A549 (cell line): Measurements from ENCODE around the gene BMERB1. TPM values are rescaled to one million over a fixed set of nuclear protein-coding genes. Genes with fewer than 3 reads are reported as not detected.

Experiments used
- ATAC-seq, 2 experiments: fragments of 200-7000 bp in 1 of 2; fragments of >200 bp in 1 of 2; cut with Nextera tagmentation in 1 of 2; cut with Tn5 transposase in 1 of 2; 3 replicates each; pipeline versions ENCODE4 v1.8.0 to v1.9.1; 2018 to 2020; ENCODE audit warnings: mild to moderate bottlenecking in 1 of 2, moderate library complexity in 1 of 2
- CTCF ChIA-PET: fragments of 300-600 bp; sonication (Branson Sonifier 250); formaldehyde crosslinking; extraction: SDS; loops from one replicate; lab custom pipeline; 2021; ENCODE audit warnings: antibody characterized with exemption, inconsistent platforms; lab: Yijun Ruan, JAX
- POLR2A ChIA-PET: fragments of 350-600 bp; formaldehyde crosslinking; extraction: SDS; loops from one replicate; lab custom pipeline; 2021; ENCODE audit warnings: antibody characterized with exemption, inconsistent platforms; lab: Yijun Ruan, JAX
- DNase-seq, 2 experiments: peaks; one replicate each; pipeline versions ENCODE4 v3.0.0 to v3.0.0-alpha.2; 2011 to 2016; ENCODE audit warnings: low read depth in 1 of 2, low spot score in 1 of 2
- FAIRE-seq: peaks from 2 replicates; lab custom pipeline; 2011; peaks lifted over from hg19 to GRCh38; lab: Jason Lieb, UNC
- H3K27ac ChIP-seq, 2 experiments: fragments of >200 bp; sonication (Bioruptor Twin); formaldehyde crosslinking; 3 replicates each; pipeline ENCODE4 v1.5.1; 2016 to 2017
- H3K4me1 ChIP-seq: fragments of >200 bp; sonication (Bioruptor Twin); formaldehyde crosslinking; 3 replicates; pipeline ENCODE4 v1.6.1; 2016
- H3K4me2 ChIP-seq: fragments of >200 bp; sonication (Bioruptor Twin); formaldehyde crosslinking; 3 replicates; pipeline ENCODE4 v1.6.1; 2016
- H3K4me3 ChIP-seq: fragments of >200 bp; sonication (Bioruptor Twin); formaldehyde crosslinking; 3 replicates; pipeline ENCODE4 v1.5.1; 2016
- H3K9me3 ChIP-seq: fragments of >200 bp; sonication (Bioruptor Twin); formaldehyde crosslinking; 3 replicates; pipeline ENCODE4 v1.6.1; 2016
- EHF ChIP-seq: fragments of 250-450 bp; sonication (Bioruptor Pico); IDR thresholded peaks from 2 replicates; pipeline ENCODE4 v1.5.0; 2020; ENCODE audit warnings: mild to moderate bottlenecking
- EHMT2 ChIP-seq: fragments of 200-600 bp; sonication (generic); IDR thresholded peaks from 2 replicates; pipeline ENCODE4 v1.6.1; 2016; ENCODE audit warnings: antibody characterized with exemption, low read depth, mild to moderate bottlenecking, moderate library complexity
- ELK1 ChIP-seq: fragments of 150-350 bp; IDR thresholded peaks from 2 replicates; pipeline ENCODE4 v1.6.1; 2014; ENCODE audit warnings: low read depth, mild to moderate bottlenecking, low read length
- EP300 ChIP-seq, 2 experiments: fragments of >200 bp; sonication (Bioruptor Twin); formaldehyde crosslinking; IDR thresholded peaks; 2 replicates in 1 of 2; 3 replicates in 1 of 2; pipeline ENCODE4 v1.6.1; 2016 to 2017
- ESRRA ChIP-seq: fragments of 150-350 bp; IDR thresholded peaks from 2 replicates; pipeline ENCODE4 v1.6.1; 2014; ENCODE audit warnings: mild to moderate bottlenecking, low read length, borderline replicate concordance
- FOSB ChIP-seq: fragments of 250-450 bp; sonication (Bioruptor Pico); IDR thresholded peaks from 2 replicates; pipeline ENCODE4 v1.5.0; 2020; ENCODE audit warnings: mild to moderate bottlenecking, moderate library complexity
- FOXS1 ChIP-seq: fragments of 250-450 bp; sonication (Bioruptor Pico); IDR thresholded peaks from 2 replicates; pipeline ENCODE4 v1.5.0; 2020; ENCODE audit warnings: mild to moderate bottlenecking, moderate library complexity
- GATA3 ChIP-seq: IDR thresholded peaks from 2 replicates; pipeline ENCODE4 v1.6.1; 2012; ENCODE audit warnings: borderline replicate concordance
- HDAC2 ChIP-seq: fragments of 200-600 bp; sonication (generic); IDR thresholded peaks from 2 replicates; pipeline ENCODE4 v1.6.1; 2016
- HEYL ChIP-seq: fragments of 250-450 bp; sonication (Bioruptor Pico); IDR thresholded peaks from 2 replicates; pipeline ENCODE4 v1.8.0; 2021; ENCODE audit warnings: mild to moderate bottlenecking, moderate library complexity
- HOXA7 ChIP-seq: fragments of 250-450 bp; sonication (Bioruptor Pico); IDR thresholded peaks from 2 replicates; pipeline ENCODE4 v1.5.0; 2020; ENCODE audit warnings: mild to moderate bottlenecking, moderate library complexity
- HOXB5 ChIP-seq: fragments of 250-450 bp; sonication (Bioruptor Pico); IDR thresholded peaks from 2 replicates; pipeline ENCODE4 v1.5.0; 2020; ENCODE audit warnings: mild to moderate bottlenecking, moderate library complexity
- MAFK ChIP-seq: fragments of 450-650 bp; IDR thresholded peaks from 2 replicates; pipeline ENCODE4 v1.6.1; 2014; ENCODE audit not compliant: partially characterized antibody
- MAX ChIP-seq: IDR thresholded peaks from 2 replicates; pipeline ENCODE4 v1.6.1; 2012
- MAZ ChIP-seq: fragments of 150-350 bp; IDR thresholded peaks from 2 replicates; pipeline ENCODE4 v1.6.1; 2014; ENCODE audit warnings: antibody characterized with exemption, low read depth, low read length, borderline replicate concordance
- MYC ChIP-seq: IDR thresholded peaks from 2 replicates; pipeline ENCODE4 v1.6.1; 2012; ENCODE audit warnings: mild to moderate bottlenecking, inconsistent platforms, low read length, improper control_type of control experiment, borderline replicate concordance
- NPAS2 ChIP-seq: fragments of 250-450 bp; sonication (Bioruptor Pico); IDR thresholded peaks from 2 replicates; pipeline ENCODE4 v1.8.0; 2022; ENCODE audit warnings: mild to moderate bottlenecking, moderate library complexity, borderline replicate concordance
- PHF8 ChIP-seq: fragments of 200-600 bp; sonication (generic); IDR thresholded peaks from 2 replicates; pipeline ENCODE4 v1.6.1; 2016; ENCODE audit warnings: low read depth, mild to moderate bottlenecking, antibody characterized with exemption, moderate library complexity, borderline replicate concordance
- RAD21 ChIP-seq, 2 experiments: fragments of >200 bp in 1 of 2; sonication (Bioruptor Twin) in 1 of 2; formaldehyde crosslinking in 1 of 2; IDR thresholded peaks in 1 of 2; conservative IDR thresholded peaks in 1 of 2; 2 replicates in 1 of 2; 3 replicates in 1 of 2; pipeline ENCODE4 v1.6.1; 2012 to 2018; ENCODE audit warnings: inconsistent platforms in 1 of 2
- REST ChIP-seq: fragments of 200-600 bp; sonication (generic); IDR thresholded peaks from 2 replicates; pipeline ENCODE4 v1.6.1; 2016; ENCODE audit warnings: antibody characterized with exemption, mild to moderate bottlenecking, moderate library complexity
- SREBF2 ChIP-seq: fragments of 450-650 bp; IDR thresholded peaks from 2 replicates; pipeline ENCODE4 v1.6.1; 2014; ENCODE audit warnings: mild to moderate bottlenecking, moderate library complexity
- TP53 ChIP-seq: fragments of 250-450 bp; sonication (Bioruptor Pico); IDR thresholded peaks from 2 replicates; pipeline ENCODE4 v1.5.0; 2021; ENCODE audit warnings: mild to moderate bottlenecking, moderate library complexity
- ZC3H11A ChIP-seq: fragments of 450-650 bp; IDR thresholded peaks from 2 replicates; pipeline ENCODE4 v1.6.1; 2014; ENCODE audit warnings: antibody characterized with exemption, mild to moderate bottlenecking
- WGBS: methylation state at CpG from one replicate; pipeline ENCODE4 v1.1.6; 2017; ENCODE audit errors: missing lambda C conversion rate; 5-methylcytosine and 5-hydroxymethylcytosine counted together
- polyA plus RNA-seq, 4 experiments: library from polyadenylated mRNA; depleted of rRNA in 3 of 4; stranded (reverse); fragments of >200 nt; fragmentation: RNase III in 1 of 4; extraction: RNeasy Plus Mini Kit Qiagen cat#74134 plus additional on column Dnase treatment in 1 of 4; gene quantifications; 2 replicates in 3 of 4; 3 replicates in 1 of 4; pipeline ENCODE4 v1.2.3, GENCODE V29; 2011 to 2017

BMERB1 gene
- polyA plus RNA-seq, 2 of the 4 experiments (the other 2 are of a cell fraction) = 44.7 to 48.9 TPM

- Histone ChIP-seq H3K4me1 (peaks cover 10% of the 10 kb centered on the region; the same call in 1 of the 3 replicates), H3K9me3 (no peaks in the 10 kb centered on the region), H3K4me2 (no peak overlapping the region), H3K27ac (no peak overlapping the region), H3K4me3 (no peak overlapping the region)
- CTCF ChIA-PET = interaction anchor here (0.7 to 2.6 kb wide), 6 partner anchors 10 to 21 kb away, joined by 3 to 15 read pairs (median 3); no protein-coding TSS in a partner anchor
- TF ChIP-seq MAX (no peak), EP300 (IDR thresholded peaks at IDR 0.05) (no peak), EHMT2 (no peak), HOXB5 (CRISPR knock-in tag) (no peak), ZC3H11A (no peak), ESRRA (no peak), HOXA7 (CRISPR knock-in tag) (no peak), HEYL (CRISPR knock-in tag) (no peak), NPAS2 (CRISPR knock-in tag) (no peak), RAD21 (conservative IDR thresholded peaks at IDR 0.05 in 1 of 2, IDR thresholded peaks at IDR 0.05 in 1 of 2) (no peak), MYC (no peak), HDAC2 (no peak), FOSB (CRISPR knock-in tag) (no peak), FOXS1 (CRISPR knock-in tag) (no peak)
- ATAC-seq = peak in 1 of 2 experiments; percentile 30; a peak in 2 of 6 replicates
- no peak for DNase-seq
- WGBS = 79% methylated on average over 8 of the region's 8 CpGs
- POLR2A ChIA-PET = no interaction called here
- no peak for FAIRE-seq
These were observed 104.8 kb downstream of the BMERB1 start for GRCh38 chr16:15539197-15539596.

GRCh38 chr16:15542261-15542660, 107.9 kb downstream of the BMERB1 start:
- Histone ChIP-seq H3K4me2 (no peak overlapping the region), H3K4me3 (no peak overlapping the region), H3K9me3 (no peaks in the 10 kb centered on the region), H3K4me1 (peaks cover 19% of the 10 kb centered on the region), H3K27ac (no peak overlapping the region)
- DNase-seq (no peak), ATAC-seq (no peak), FAIRE-seq (no peak)
- ChIA-PET CTCF (interaction anchor here (0.6 kb wide), 2 partner anchors 98 to 119 kb away, joined by 4 read pairs; no protein-coding TSS in a partner anchor), POLR2A (no interaction called here)
- no peak for TF ChIP-seq PHF8
- TF ChIP-seq GATA3 = no peak
- TF ChIP-seq MAFK = no peak
- TF ChIP-seq SREBF2 = no peak
- no peak for TF ChIP-seq ELK1
- no peak for TF ChIP-seq TP53 (CRISPR knock-in tag)
- TF ChIP-seq EHF (CRISPR knock-in tag) = no peak
- no peak for TF ChIP-seq REST
- TF ChIP-seq MAZ = no peak
- 94% methylated on average over 7 of the region's 7 CpGs for WGBS
